Neural cell (in vitro differentiated cells): ENCODE results near the gene RAB6D. TPM values are rescaled to one million over a fixed set of nuclear protein-coding genes. Genes with fewer than 3 reads are reported as not detected.

Source experiments
- H2AFZ ChIP-seq: fragments of 200-600, 300-800 bp; sonication (generic), shearing (Covaris generic); 2 replicates; pipeline ENCODE4 v1.6.0; 2014; ENCODE audit warnings: low read depth, mild to moderate bottlenecking, antibody characterized with exemption, low read length, moderate library complexity
- H3F3A ChIP-seq: fragments of 200-600 bp; shearing (Covaris generic); 2 replicates; pipeline ENCODE4 v1.6.1; 2016; ENCODE audit warnings: mild to moderate bottlenecking, moderate library complexity, mixed read lengths, antibody characterized with exemption, low read length; ENCODE audit not compliant: insufficient read depth, poor library complexity, severe bottlenecking
- H3K27ac ChIP-seq: fragments of 200-600, 300-800 bp; sonication (generic), shearing (Covaris generic); 2 replicates; pipeline ENCODE4 v1.5.1; 2014; ENCODE audit warnings: mild to moderate bottlenecking, low read length, moderate library complexity
- H3K27me3 ChIP-seq: fragments of 300-800, 200-600 bp; sonication (generic), shearing (Covaris generic); 2 replicates; pipeline ENCODE4 v1.6.0; 2014; ENCODE audit warnings: mild to moderate bottlenecking, low read depth, low read length, moderate library complexity; ENCODE audit not compliant: insufficient read depth
- H3K36me3 ChIP-seq: fragments of 300-800, 200-600 bp; sonication (generic), shearing (Covaris generic); 2 replicates; pipeline ENCODE4 v1.5.1; 2014; ENCODE audit warnings: mild to moderate bottlenecking, antibody characterized with exemption, low read length, moderate library complexity; ENCODE audit not compliant: insufficient read depth
- H3K4me2 ChIP-seq: fragments of 300-800, 200-600 bp; sonication (generic), shearing (Covaris generic); 2 replicates; pipeline ENCODE4 v1.6.0; 2014; ENCODE audit warnings: mild to moderate bottlenecking, low read length
- H3K4me3 ChIP-seq: fragments of 300-800, 200-600 bp; sonication (generic), shearing (Covaris generic); 2 replicates; pipeline ENCODE4 v1.5.1; 2014; ENCODE audit warnings: mild to moderate bottlenecking, low read length, moderate library complexity
- H3K79me2 ChIP-seq: fragments of 200-600 bp; shearing (Covaris generic); replicated peaks from 2 replicates; pipeline ENCODE4 v1.6.0; 2014; ENCODE audit warnings: mild to moderate bottlenecking, low read length, moderate library complexity; ENCODE audit not compliant: insufficient read depth
- H3K9ac ChIP-seq: fragments of 300-800, 200-600 bp; sonication (generic), shearing (Covaris generic); 2 replicates; pipeline ENCODE4 v1.6.1; 2016; ENCODE audit warnings: mild to moderate bottlenecking, low read length, mixed read lengths
- H3K9me2 ChIP-seq: fragments of 200-600 bp; shearing (Covaris generic); 2 replicates; pipeline ENCODE4 v1.6.1; 2016; ENCODE audit warnings: mild to moderate bottlenecking, low read length, mixed read lengths; ENCODE audit not compliant: insufficient read depth
- H3K9me3 ChIP-seq: fragments of 200-600, 300-800 bp; sonication (generic), shearing (Covaris generic); 2 replicates; pipeline ENCODE4 v1.6.1; 2016; ENCODE audit warnings: mild to moderate bottlenecking, mixed run types, low read length, moderate library complexity, mixed read lengths
- H4K20me1 ChIP-seq: fragments of 200-600 bp; shearing (Covaris generic); 2 replicates; pipeline ENCODE4 v1.6.1; 2016; ENCODE audit warnings: mild to moderate bottlenecking, mixed run types; ENCODE audit not compliant: insufficient read depth
- CTCF ChIP-seq: fragments of 450-650 bp; IDR thresholded peaks from 2 replicates; pipeline ENCODE4 v1.5.1; 2014; ENCODE audit warnings: antibody characterized with exemption, mild to moderate bottlenecking, moderate library complexity; ENCODE audit not compliant: poor library complexity, severe bottlenecking
- EP300 ChIP-seq: fragments of 450-650 bp; conservative IDR thresholded peaks from 2 replicates; pipeline ENCODE4 v1.6.1; 2014; ENCODE audit warnings: antibody characterized with exemption, mild to moderate bottlenecking, moderate library complexity; ENCODE audit not compliant: poor library complexity, severe bottlenecking
- EZH2 ChIP-seq: fragments of 200-600, 300-800 bp; shearing (Covaris generic), sonication (generic); IDR thresholded peaks from 2 replicates; pipeline ENCODE4 v1.6.1; 2014; ENCODE audit warnings: antibody characterized with exemption, low read length, borderline replicate concordance, mild to moderate bottlenecking; ENCODE audit not compliant: insufficient read depth, poor library complexity, severe bottlenecking
- MXI1 ChIP-seq: fragments of 450-650 bp; conservative IDR thresholded peaks from 2 replicates; pipeline ENCODE4 v1.6.1; 2014; ENCODE audit warnings: antibody characterized with exemption, mild to moderate bottlenecking; ENCODE audit not compliant: poor library complexity, severe bottlenecking
- POLR2AphosphoS5 ChIP-seq: IDR thresholded peaks from 2 replicates; pipeline ENCODE4 v1.6.1; 2012
- RAD21 ChIP-seq: fragments of 450-650 bp; conservative IDR thresholded peaks from 2 replicates; pipeline ENCODE4 v1.6.1; 2014; ENCODE audit warnings: antibody characterized with exemption, mild to moderate bottlenecking, moderate library complexity
- SMC3 ChIP-seq: fragments of 450-650 bp; conservative IDR thresholded peaks from 2 replicates; pipeline ENCODE4 v1.6.1; 2014; ENCODE audit warnings: antibody characterized with exemption, mild to moderate bottlenecking, moderate library complexity; ENCODE audit not compliant: poor library complexity
- TAF1 ChIP-seq: IDR thresholded peaks from 2 replicates; pipeline ENCODE4 v1.6.1; 2012; ENCODE audit warnings: low read depth
- polyA plus RNA-seq: library from polyadenylated mRNA; depleted of rRNA; stranded (reverse); fragments of >200 nt; gene quantifications from 2 replicates; pipeline ENCODE4 v1.2.3, GENCODE V29; 2014
- TF ChIP-seq, protein P1 (sequence below): IDR thresholded peaks from 2 replicates; pipeline ENCODE4 v1.6.1; 2012; ENCODE audit warnings: borderline replicate concordance

Gene RAB6D
- polyA plus RNA-seq, 1 donor from 2014 or later: 0.63 TPM

GRCh38 chr2:131408778-131409177 is 44.8 kb upstream of the RAB6D start:
- Histone ChIP-seq H3K9me2 (no peaks in the 10 kb centered on the region), H3F3A (no peaks in the 10 kb centered on the region), H3K27me3 (no peaks in the 10 kb centered on the region), H3K4me2 (no peak overlapping the region), H3K27ac (no peak overlapping the region), H3K9me3 (no peaks in the 10 kb centered on the region), H3K36me3 (no peaks in the 10 kb centered on the region), H2AFZ (no peak overlapping the region), H3K4me3 (no peak overlapping the region), H4K20me1 (no peaks in the 10 kb centered on the region), H3K9ac (no peak overlapping the region), H3K79me2 (no peaks in the 10 kb centered on the region)
- TF ChIP-seq POLR2AphosphoS5: no peak
- no peak for TF ChIP-seq EP300
- TF ChIP-seq, protein P1, sequence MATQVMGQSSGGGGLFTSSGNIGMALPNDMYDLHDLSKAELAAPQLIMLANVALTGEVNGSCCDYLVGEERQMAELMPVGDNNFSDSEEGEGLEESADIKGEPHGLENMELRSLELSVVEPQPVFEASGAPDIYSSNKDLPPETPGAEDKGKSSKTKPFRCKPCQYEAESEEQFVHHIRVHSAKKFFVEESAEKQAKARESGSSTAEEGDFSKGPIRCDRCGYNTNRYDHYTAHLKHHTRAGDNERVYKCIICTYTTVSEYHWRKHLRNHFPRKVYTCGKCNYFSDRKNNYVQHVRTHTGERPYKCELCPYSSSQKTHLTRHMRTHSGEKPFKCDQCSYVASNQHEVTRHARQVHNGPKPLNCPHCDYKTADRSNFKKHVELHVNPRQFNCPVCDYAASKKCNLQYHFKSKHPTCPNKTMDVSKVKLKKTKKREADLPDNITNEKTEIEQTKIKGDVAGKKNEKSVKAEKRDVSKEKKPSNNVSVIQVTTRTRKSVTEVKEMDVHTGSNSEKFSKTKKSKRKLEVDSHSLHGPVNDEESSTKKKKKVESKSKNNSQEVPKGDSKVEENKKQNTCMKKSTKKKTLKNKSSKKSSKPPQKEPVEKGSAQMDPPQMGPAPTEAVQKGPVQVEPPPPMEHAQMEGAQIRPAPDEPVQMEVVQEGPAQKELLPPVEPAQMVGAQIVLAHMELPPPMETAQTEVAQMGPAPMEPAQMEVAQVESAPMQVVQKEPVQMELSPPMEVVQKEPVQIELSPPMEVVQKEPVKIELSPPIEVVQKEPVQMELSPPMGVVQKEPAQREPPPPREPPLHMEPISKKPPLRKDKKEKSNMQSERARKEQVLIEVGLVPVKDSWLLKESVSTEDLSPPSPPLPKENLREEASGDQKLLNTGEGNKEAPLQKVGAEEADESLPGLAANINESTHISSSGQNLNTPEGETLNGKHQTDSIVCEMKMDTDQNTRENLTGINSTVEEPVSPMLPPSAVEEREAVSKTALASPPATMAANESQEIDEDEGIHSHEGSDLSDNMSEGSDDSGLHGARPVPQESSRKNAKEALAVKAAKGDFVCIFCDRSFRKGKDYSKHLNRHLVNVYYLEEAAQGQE: no peak
- no peak for TF ChIP-seq CTCF
- no peak for TF ChIP-seq RAD21
- TF ChIP-seq MXI1: no peak
- TF ChIP-seq EZH2: no peak
- no peak for TF ChIP-seq TAF1
- TF ChIP-seq SMC3: no peak

DNA sequence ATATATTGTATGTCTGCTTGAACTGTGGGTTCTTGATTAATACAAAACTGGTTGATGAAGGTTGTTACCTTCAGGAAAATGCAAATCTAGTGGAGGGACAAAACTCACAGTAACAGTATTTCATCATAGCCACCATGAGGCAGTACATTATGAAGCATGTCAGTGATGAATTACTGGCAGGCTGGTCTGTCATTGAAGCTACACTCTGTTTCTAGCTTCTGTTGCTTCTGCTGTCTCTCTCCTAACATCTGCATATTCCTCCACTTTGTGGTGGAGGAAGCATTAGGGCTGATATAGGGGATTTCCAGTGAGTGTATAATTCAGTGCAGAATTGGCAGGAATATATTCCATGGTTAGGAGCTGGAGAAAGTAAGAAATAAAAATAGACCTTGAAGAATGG is 44.2 kb upstream of the RAB6D start:
- H2AFZ ChIP-seq: no peak overlapping the region
- H3K27ac ChIP-seq: no peak overlapping the region
- no peaks in the 10 kb centered on the region for H3K9me3 ChIP-seq
- H4K20me1 ChIP-seq: no peaks in the 10 kb centered on the region
- no peaks in the 10 kb centered on the region for H3K27me3 ChIP-seq
- no peak overlapping the region for H3K4me2 ChIP-seq
- H3K9ac ChIP-seq: no peak overlapping the region
- no peak for TF ChIP-seq MXI1
- peak; percentile 83 for TF ChIP-seq POLR2AphosphoS5
- no peak for TF ChIP-seq EZH2
- TF ChIP-seq CTCF: peak; percentile 39
- TF ChIP-seq SMC3: no peak
- TF ChIP-seq, protein P1: no peak
- peak; percentile 15 for TF ChIP-seq RAD21
- no peak for TF ChIP-seq TAF1
- peak; percentile 89 for TF ChIP-seq EP300
- no peaks in the 10 kb centered on the region for H3K36me3 ChIP-seq
- H3K9me2 ChIP-seq: no peaks in the 10 kb centered on the region
- H3K4me3 ChIP-seq: no peak overlapping the region
- H3F3A ChIP-seq: no peaks in the 10 kb centered on the region
- H3K79me2 ChIP-seq: no peaks in the 10 kb centered on the region
